GM12878 (cell line): ENCODE data around the gene UBASH3A. TPM values are rescaled to one million over a fixed set of nuclear protein-coding genes. Genes with fewer than 3 reads are reported as not detected.

Experiments used
- ATF7 ChIP-seq: fragments of 450-650 bp; IDR thresholded peaks from 2 replicates; pipeline ENCODE4 v1.6.1; 2016; ENCODE audit warnings: low read depth, mild to moderate bottlenecking
- BCL3 ChIP-seq: IDR thresholded peaks from 2 replicates; pipeline ENCODE4 v1.6.1; 2011; ENCODE audit warnings: borderline replicate concordance, low read depth, mild to moderate bottlenecking, moderate library complexity, low read length; ENCODE audit not compliant: insufficient read depth, poor library complexity, severe bottlenecking
- DPF2 ChIP-seq: fragments of 450-650 bp; IDR thresholded peaks from 2 replicates; pipeline ENCODE4 v1.6.1; 2017; ENCODE audit warnings: mild to moderate bottlenecking
- E2F4 ChIP-seq: IDR thresholded peaks from 2 replicates; pipeline ENCODE4 v1.6.1; 2012; ENCODE audit warnings: low read depth, low read length, improper control_type of control experiment
- EED ChIP-seq: sonication (generic); IDR thresholded peaks from 2 replicates; pipeline ENCODE4 v1.6.1; 2016; ENCODE audit warnings: antibody characterized with exemption, low read depth
- HSF1 ChIP-seq: fragments of 150-350 bp; IDR thresholded peaks from 2 replicates; pipeline ENCODE4 v1.6.1; 2014; ENCODE audit warnings: mild to moderate bottlenecking, low read depth, low read length
- IRF3 ChIP-seq: fragments of 450-650 bp; IDR thresholded peaks from 2 replicates; pipeline ENCODE4 v1.6.1; 2014; ENCODE audit warnings: mild to moderate bottlenecking
- MTA2 ChIP-seq: fragments of 450-650 bp; IDR thresholded peaks from 2 replicates; pipeline ENCODE4 v1.6.1; 2016; ENCODE audit warnings: low read depth, mild to moderate bottlenecking, moderate library complexity
- PBX3 ChIP-seq: IDR thresholded peaks from 2 replicates; pipeline ENCODE4 v1.6.1; 2011; ENCODE audit warnings: mild to moderate bottlenecking, low read depth, low read length, moderate library complexity; ENCODE audit not compliant: insufficient replicate concordance
- REST ChIP-seq: IDR thresholded peaks from 2 replicates; pipeline ENCODE4 v1.6.1; 2012; ENCODE audit warnings: mild to moderate bottlenecking, low read depth, low read length
- RFX5 ChIP-seq: IDR thresholded peaks from 2 replicates; pipeline ENCODE4 v1.6.1; 2011; ENCODE audit warnings: low read depth, low read length, improper control_type of control experiment
- SMARCA5 ChIP-seq: fragments of 450-650 bp; IDR thresholded peaks from 2 replicates; pipeline ENCODE4 v1.6.1; 2017; ENCODE audit warnings: mild to moderate bottlenecking
- STAT1 ChIP-seq: fragments of 450-650 bp; conservative IDR thresholded peaks from 2 replicates; pipeline ENCODE4 v1.6.1; 2014; ENCODE audit warnings: antibody characterized with exemption, mild to moderate bottlenecking
- WRNIP1 ChIP-seq: IDR thresholded peaks from 2 replicates; pipeline ENCODE4 v1.6.1; 2011; ENCODE audit warnings: low read depth, low read length, improper control_type of control experiment, borderline replicate concordance
- ZBTB40 ChIP-seq: fragments of 450-650 bp; IDR thresholded peaks from 2 replicates; pipeline ENCODE4 v1.6.1; 2016; ENCODE audit warnings: mild to moderate bottlenecking, moderate library complexity, borderline replicate concordance
- polyA plus RNA-seq, 11 experiments: library from polyadenylated mRNA; depleted of rRNA in 4 of 11; unstranded in 6 of 11; stranded (reverse) in 5 of 11; fragments of >200 nt; fragmentation: Nextera tagmentation in 4 of 11; fragmentation: Illumina TruSeq in 1 of 11; extraction: Ambion mirVana in 4 of 11; extraction: Trizol in 1 of 11; gene quantifications; 1 replicate in 1 of 11; 2 replicates in 10 of 11; pipeline versions ENCODE4 v1.2.1 to v1.2.3, GENCODE V29; 2011 to 2016; ENCODE audit warnings: inconsistent platforms in 2 of 11, missing spikeins in 2 of 11, low read depth in 1 of 11
- total RNA-seq, 4 experiments: library from RNA; depleted of rRNA in 3 of 4; stranded (reverse); fragments of >200 nt in 3 of 4; fragmentation: Illumina TruSeq in 1 of 4; extraction: Trizol in 1 of 4; gene quantifications; 2 replicates each; pipeline versions ENCODE4 v1.2.1 to v1.2.3, GENCODE V29; 2013 to 2021

UBASH3A gene
- total and polyA plus RNA-seq, 10 of the 15 experiments (the other 5 are each of a cell fraction or from before 2014, with no cell fraction given): 0.04 to 0.39 (median 0.23) TPM; not detected in 1

GRCh38 chr21:42440187-42440792 lies 36.6 kb downstream of the UBASH3A start (continued):
- TF ChIP-seq DPF2 (peak; percentile 82), PBX3 (no peak), BCL3 (peak; percentile 61), IRF3 (no peak), WRNIP1 (no peak), REST (no peak), STAT1 (no peak), EED (peak; percentile 35; the same call in 1 of the 2 replicates), HSF1 (no peak), ZBTB40 (no peak), E2F4 (no peak), RFX5 (no peak), SMARCA5 (peak; percentile 26; the same call in 1 of the 2 replicates), MTA2 (peak; percentile 34; the same call in 1 of the 2 replicates), ATF7 (no peak; the same call in 1 of the 2 replicates)
